Osteoblast (primary cell): ENCODE data around the gene GDE1. TPM values are rescaled to one million over a fixed set of nuclear protein-coding genes. Genes with fewer than 3 reads are reported as not detected.
A peak's percentile ranks its signal among the peaks of the same experiment; 100 is the strongest.

Source experiments
- DNase-seq: peaks from one replicate; pipeline ENCODE4 v3.0.0; 2011; ENCODE audit warnings: low spot score, mixed read lengths; ENCODE audit not compliant: insufficient read length; ENCODE audit errors: missing footprints
- H2AFZ ChIP-seq: 2 replicates; pipeline ENCODE4 v1.6.0; 2011; ENCODE audit warnings: mild to moderate bottlenecking, low read length
- H3K27ac ChIP-seq: 2 replicates; pipeline ENCODE4 v1.5.1; 2011; ENCODE audit warnings: mild to moderate bottlenecking, low read depth, low read length, moderate library complexity
- H3K27me3 ChIP-seq: 2 replicates; pipeline ENCODE4 v1.6.0; 2012; ENCODE audit warnings: mild to moderate bottlenecking, control low read depth, inconsistent platforms, low read length, moderate library complexity; ENCODE audit not compliant: insufficient read depth
- H3K36me3 ChIP-seq: 2 replicates; pipeline ENCODE4 v1.5.1; 2011; ENCODE audit warnings: mild to moderate bottlenecking, low read length, control low read depth, moderate library complexity; ENCODE audit not compliant: insufficient read depth
- H3K4me1 ChIP-seq: 2 replicates; pipeline ENCODE4 v1.5.1; 2011; ENCODE audit warnings: mild to moderate bottlenecking, low read length, control low read depth, moderate library complexity; ENCODE audit not compliant: insufficient read depth
- H3K4me2 ChIP-seq: 2 replicates; pipeline ENCODE4 v1.6.0; 2011; ENCODE audit warnings: mild to moderate bottlenecking, low read length; ENCODE audit not compliant: insufficient read depth
- H3K4me3 ChIP-seq: fragments of 200-600 bp; sonication (generic); 3 replicates; pipeline ENCODE4 v1.5.1; 2012; ENCODE audit warnings: mild to moderate bottlenecking, low read length, inconsistent platforms; ENCODE audit not compliant: insufficient read depth
- H3K79me2 ChIP-seq: 2 replicates; pipeline ENCODE4 v1.6.0; 2012; ENCODE audit warnings: mild to moderate bottlenecking, low read length, control low read depth, inconsistent platforms; ENCODE audit not compliant: insufficient read depth
- H3K9me3 ChIP-seq: 2 replicates; pipeline ENCODE4 v1.5.1; 2011; ENCODE audit warnings: low read depth, low read length, control low read depth
- H4K20me1 ChIP-seq: 2 replicates; pipeline ENCODE4 v1.6.0; 2012; ENCODE audit warnings: mild to moderate bottlenecking, low read length, control low read depth; ENCODE audit not compliant: insufficient read depth
- total RNA-seq: library from RNA; depleted of rRNA; stranded (reverse); fragments of >200 nt; gene quantifications from 2 replicates; pipeline ENCODE4 v1.2.3, GENCODE V29; 2012
- TF ChIP-seq, protein P1 (sequence below): IDR thresholded peaks from 2 replicates; pipeline ENCODE4 v1.5.1; 2011; ENCODE audit warnings: mild to moderate bottlenecking, low read depth, low read length, moderate library complexity; ENCODE audit errors: extremely low read depth

GDE1 gene
- total RNA-seq, 1 donor: 77.1 TPM

DNA sequence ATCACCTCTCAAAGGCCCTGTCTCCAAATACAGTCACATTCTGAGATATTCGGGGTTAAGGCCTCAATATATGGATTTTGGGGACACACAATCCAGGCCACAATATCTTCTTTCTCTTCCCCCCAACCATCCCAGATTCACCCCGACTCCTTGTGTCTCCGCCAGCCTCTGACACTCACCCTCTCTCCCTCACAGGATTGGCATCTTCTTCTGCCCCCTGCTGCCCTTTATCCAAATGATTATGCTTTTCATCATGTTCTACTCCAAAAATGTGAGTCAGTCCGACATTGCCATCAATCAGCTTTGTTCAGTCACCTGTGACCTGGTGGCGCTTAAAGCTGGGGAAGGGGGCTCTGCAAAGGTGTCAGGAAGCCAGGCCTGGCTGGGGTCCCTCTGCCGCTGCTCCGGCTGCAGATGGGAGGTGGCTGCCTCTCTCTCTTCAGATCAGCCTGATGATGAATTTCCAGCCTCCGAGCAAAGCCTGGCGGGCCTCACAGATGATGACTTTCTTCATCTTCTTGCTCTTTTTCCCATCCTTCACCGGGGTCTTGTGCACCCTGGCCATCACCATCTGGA, 35.1 kb downstream of the GDE1 start:
- no peak for DNase-seq

DNA sequence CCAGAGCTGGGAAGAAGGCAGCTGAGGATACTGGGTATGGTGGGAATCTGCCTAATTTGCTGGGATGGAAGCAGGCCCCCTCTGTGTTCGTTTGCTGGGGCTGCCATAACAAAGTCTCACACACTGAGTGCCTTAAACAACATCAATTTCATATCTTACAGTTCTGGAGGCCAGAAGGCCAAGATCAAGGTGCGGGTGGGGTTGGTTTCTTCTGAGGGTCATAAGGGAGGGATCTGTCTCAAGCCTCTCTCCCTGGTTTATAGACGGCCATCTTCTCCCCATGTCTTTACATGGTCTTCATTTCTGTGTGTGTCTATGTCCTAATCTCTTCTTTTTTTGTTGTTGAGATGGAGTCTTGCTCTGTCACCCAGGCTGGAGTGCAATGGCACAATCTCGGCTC, 35.8 kb downstream of the GDE1 start:
- Histone ChIP-seq H3K36me3 (no peaks in the 10 kb centered on the region), H3K4me2 (no peak overlapping the region), H3K4me1 (no peaks in the 10 kb centered on the region), H3K9me3 (no peaks in the 10 kb centered on the region), H3K27ac (no peak overlapping the region), H2AFZ (no peak overlapping the region), H4K20me1 (no peaks in the 10 kb centered on the region), H3K4me3 (no peak overlapping the region), H3K79me2 (no peaks in the 10 kb centered on the region), H3K27me3 (no peaks in the 10 kb centered on the region)
- no peak for DNase-seq
- TF ChIP-seq, protein P1, sequence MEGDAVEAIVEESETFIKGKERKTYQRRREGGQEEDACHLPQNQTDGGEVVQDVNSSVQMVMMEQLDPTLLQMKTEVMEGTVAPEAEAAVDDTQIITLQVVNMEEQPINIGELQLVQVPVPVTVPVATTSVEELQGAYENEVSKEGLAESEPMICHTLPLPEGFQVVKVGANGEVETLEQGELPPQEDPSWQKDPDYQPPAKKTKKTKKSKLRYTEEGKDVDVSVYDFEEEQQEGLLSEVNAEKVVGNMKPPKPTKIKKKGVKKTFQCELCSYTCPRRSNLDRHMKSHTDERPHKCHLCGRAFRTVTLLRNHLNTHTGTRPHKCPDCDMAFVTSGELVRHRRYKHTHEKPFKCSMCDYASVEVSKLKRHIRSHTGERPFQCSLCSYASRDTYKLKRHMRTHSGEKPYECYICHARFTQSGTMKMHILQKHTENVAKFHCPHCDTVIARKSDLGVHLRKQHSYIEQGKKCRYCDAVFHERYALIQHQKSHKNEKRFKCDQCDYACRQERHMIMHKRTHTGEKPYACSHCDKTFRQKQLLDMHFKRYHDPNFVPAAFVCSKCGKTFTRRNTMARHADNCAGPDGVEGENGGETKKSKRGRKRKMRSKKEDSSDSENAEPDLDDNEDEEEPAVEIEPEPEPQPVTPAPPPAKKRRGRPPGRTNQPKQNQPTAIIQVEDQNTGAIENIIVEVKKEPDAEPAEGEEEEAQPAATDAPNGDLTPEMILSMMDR: no peak

More for the DNA sequence above, 35.1 kb downstream of the GDE1 start:
- Histone ChIP-seq H3K9me3 (no peaks in the 10 kb centered on the region), H3K4me1 (no peaks in the 10 kb centered on the region), H4K20me1 (no peaks in the 10 kb centered on the region), H3K79me2 (no peaks in the 10 kb centered on the region), H3K27ac (no peak overlapping the region), H3K36me3 (no peaks in the 10 kb centered on the region), H3K4me3 (no peak overlapping the region), H2AFZ (no peak overlapping the region), H3K4me2 (no peak overlapping the region), H3K27me3 (no peaks in the 10 kb centered on the region)
- TF ChIP-seq, protein P1: peak; percentile 5

DNA sequence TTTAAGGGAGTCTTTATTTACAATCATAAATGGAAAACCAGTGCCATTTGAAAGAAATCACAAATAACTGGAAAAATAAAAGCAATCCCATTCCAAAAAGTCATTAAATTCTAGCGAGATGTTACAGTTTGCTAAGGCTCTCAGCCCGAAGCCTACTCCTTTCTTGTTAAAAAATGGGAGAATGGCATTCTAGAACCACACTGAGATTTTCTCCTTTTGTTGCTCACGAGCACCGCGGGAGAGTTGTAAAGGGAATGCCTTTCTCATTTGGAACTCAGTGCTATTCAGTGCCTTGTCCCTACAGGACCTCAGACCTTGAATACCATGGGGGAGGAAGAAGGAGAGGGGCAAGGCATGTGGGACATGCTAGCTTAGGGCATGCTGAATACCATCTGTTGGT, 36.3 kb downstream of the GDE1 start:
- Histone ChIP-seq H3K4me1 (no peaks in the 10 kb centered on the region), H3K27me3 (no peaks in the 10 kb centered on the region), H3K27ac (no peak overlapping the region), H3K9me3 (no peaks in the 10 kb centered on the region), H3K79me2 (no peaks in the 10 kb centered on the region), H4K20me1 (no peaks in the 10 kb centered on the region), H3K4me3 (no peak overlapping the region), H3K4me2 (no peak overlapping the region), H2AFZ (no peak overlapping the region), H3K36me3 (no peaks in the 10 kb centered on the region)
- DNase-seq: no peak
- TF ChIP-seq, protein P1: no peak

DNA sequence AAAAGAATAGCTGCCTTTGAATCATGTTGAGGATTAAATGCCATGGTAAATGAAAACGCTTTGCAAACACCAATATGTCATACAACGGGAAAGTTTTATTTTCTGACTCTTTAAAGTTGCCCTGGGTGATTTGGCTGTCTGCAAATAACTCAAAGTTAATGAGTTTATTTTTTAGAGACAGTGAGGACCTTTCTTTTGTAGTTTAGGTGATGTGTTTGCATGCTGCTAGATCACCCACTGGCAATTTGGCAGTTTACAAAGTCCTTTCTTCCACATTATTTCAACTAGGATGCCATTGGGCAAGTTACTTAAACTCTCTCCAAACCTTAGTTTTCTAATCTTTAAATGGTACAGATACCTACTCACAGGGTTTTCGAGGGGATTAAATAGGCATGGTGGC, 37.8 kb downstream of the GDE1 start:
- H3K27me3 ChIP-seq: no peaks in the 10 kb centered on the region
- no peak overlapping the region for H3K4me3 ChIP-seq
- H2AFZ ChIP-seq: no peak overlapping the region
- H4K20me1 ChIP-seq: no peaks in the 10 kb centered on the region
- no peaks in the 10 kb centered on the region for H3K36me3 ChIP-seq
- no peaks in the 10 kb centered on the region for H3K4me1 ChIP-seq
- no peaks in the 10 kb centered on the region for H3K9me3 ChIP-seq
- TF ChIP-seq, protein P1: no peak
- no peaks in the 10 kb centered on the region for H3K79me2 ChIP-seq
- no peak overlapping the region for H3K27ac ChIP-seq
- no peak for DNase-seq
- no peak overlapping the region for H3K4me2 ChIP-seq
